Epithelial cell of proximal tubule (primary cell): ENCODE results near the gene GET4. TPM values are rescaled to one million over a fixed set of nuclear protein-coding genes. Genes with fewer than 3 reads are reported as not detected.
A peak's percentile ranks its signal among the peaks of the same experiment; 100 is the strongest.

Source experiments
- DNase-seq: peaks from one replicate; pipeline ENCODE4 v3.0.0-alpha.2; 2011; ENCODE audit warnings: low read depth
- H3K4me3 ChIP-seq: 2 replicates; pipeline ENCODE4 v1.5.1; 2011; ENCODE audit warnings: low read depth, mild to moderate bottlenecking, low read length
- CTCF ChIP-seq: conservative IDR thresholded peaks from 2 replicates; pipeline ENCODE4 v1.5.1; 2012; ENCODE audit warnings: low read depth, mild to moderate bottlenecking, low read length
- total RNA-seq: library from RNA; depleted of rRNA; stranded (reverse); fragments of >200 nt; gene quantifications from 2 replicates; pipeline ENCODE4 v1.2.3, GENCODE V29; 2015

GET4 gene
- total RNA-seq, 1 donor from 2014 or later: 32.6 TPM

GRCh38 chr7:861222-861621 lies 15.1 kb upstream of the GET4 start:
- TF ChIP-seq CTCF: no peak
- no peak for DNase-seq
- H3K4me3 ChIP-seq: no peak overlapping the region

- TF ChIP-seq CTCF: no peak
- no peak overlapping the region for H3K4me3 ChIP-seq
- no peak for DNase-seq
Observed at GRCh38 chr7:862157-862556, 14.2 kb upstream of the GET4 start.

DNA sequence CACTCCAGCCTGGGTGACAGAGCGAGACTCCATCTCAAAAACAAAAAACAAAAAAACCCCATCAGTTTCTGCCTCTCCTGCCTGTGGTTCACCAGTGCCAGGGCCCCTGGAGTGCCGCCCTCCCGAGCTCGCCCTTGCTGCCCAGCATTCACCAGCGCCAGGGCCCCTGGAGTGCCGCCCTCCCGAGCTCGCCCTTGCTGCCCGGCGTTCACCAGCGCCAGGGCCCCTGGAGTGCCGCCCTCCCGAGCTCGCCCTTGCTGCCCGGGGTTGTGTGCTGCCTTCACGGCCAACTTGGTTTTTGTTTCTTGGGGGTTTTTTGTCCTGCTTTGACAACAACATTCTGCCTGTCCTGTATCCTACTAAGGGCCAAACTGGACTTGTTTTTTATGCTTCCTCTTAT lies 13.2 kb upstream of the GET4 start:
- no peak for DNase-seq
- H3K4me3 ChIP-seq: no peak overlapping the region
- TF ChIP-seq CTCF: no peak

DNA sequence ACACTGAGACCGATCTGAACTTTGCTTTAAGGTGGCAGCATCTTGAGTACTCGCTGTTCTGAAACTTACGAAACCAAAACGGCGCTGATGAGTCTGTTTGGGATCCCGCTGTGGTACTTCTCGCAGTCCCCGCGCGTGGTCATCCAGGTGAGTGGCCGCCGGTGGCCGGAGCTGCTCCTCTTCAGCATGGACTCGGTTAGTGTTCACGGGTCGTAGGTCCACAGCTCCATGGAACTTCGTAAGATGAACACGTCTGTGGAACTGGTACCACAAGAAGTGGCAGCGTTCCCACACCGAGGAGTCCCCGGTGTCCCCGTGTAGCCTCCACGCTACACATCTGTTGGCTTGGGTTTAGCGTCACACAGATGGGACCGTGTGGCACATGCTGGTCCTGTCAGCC lies 10.4 kb upstream of the GET4 start:
- DNase-seq: no peak
- no peak for TF ChIP-seq CTCF
- no peak overlapping the region for H3K4me3 ChIP-seq

DNA sequence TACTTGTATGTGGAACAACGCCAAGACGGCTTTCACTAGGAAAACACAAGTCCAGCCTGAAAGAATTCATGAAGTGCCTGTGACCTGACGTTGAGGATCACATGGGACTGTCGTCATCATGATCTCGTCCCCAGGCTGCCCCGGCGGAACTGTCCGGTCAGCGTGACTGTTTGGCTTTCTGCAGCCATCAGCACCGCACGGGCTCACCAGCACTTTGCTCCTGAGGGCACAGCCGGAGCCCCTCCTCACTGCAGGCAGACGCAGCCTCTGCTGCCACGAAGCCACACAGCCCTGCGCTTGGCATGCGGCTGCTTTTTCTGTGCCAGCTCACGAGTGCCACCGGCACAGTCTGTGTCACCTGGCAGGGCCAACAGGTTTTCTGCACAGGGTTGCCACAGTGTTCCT lies 9.4 kb upstream of the GET4 start:
- no peak overlapping the region for H3K4me3 ChIP-seq
- no peak for TF ChIP-seq CTCF
- DNase-seq: peak; percentile 54

DNA sequence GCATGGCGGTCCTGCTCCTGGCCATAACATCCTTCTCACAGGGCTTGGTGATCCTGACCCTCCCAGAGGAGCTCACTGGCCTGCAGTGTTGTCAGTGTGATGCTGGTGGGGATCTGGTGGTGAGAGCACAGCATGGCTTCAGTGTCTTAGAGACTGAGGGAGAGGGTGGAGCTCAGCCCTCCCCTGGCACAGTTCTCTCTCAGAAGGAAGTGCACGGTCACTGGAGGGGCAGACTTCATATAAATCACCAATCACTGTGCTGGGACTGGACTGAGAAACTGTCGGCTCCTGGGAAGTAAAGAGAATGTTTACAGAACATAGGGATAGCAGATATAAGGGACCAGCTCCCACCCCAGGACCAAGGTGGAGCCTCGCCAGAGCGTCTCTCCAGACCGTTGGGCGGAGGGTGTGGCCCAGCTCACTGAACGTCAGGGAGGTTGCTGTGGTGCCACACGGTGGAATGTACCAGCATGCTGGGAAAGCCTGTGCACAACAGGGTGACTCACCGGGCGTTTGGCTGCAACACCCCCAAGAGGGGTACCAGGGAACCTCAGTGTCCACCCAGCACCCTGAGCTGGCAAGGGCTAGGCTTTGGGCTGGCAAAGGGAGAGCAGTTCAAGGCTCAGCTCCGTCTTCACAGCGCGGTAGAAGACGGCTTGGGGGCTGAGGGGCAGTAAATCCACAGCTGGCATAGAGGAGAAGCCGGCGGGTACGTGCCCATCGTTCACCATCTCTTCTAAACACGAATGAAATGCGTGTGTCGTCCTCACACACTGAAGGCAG lies 8.8 kb upstream of the GET4 start:
- no peak for TF ChIP-seq CTCF
- H3K4me3 ChIP-seq: no peak overlapping the region
- DNase-seq: peak; percentile 60

- no peak for DNase-seq
- TF ChIP-seq CTCF: no peak
Observed at GRCh38 chr7:868189-868486, 8.2 kb upstream of the GET4 start.

More at GRCh38 chr7:868189-868486, 8.2 kb upstream of the GET4 start:
- no peak overlapping the region for H3K4me3 ChIP-seq
